ENCODE measurements around the gene CHST8.

GRCh38 chr19:33634361-33635091 lies 12.8 kb downstream of the CHST8 start:
- TF ChIP-seq CTCF (conservative IDR thresholded peaks at IDR 0.05; ENCODE audit: low read depth, low read length) (no peak), EZH2 (IDR thresholded peaks at IDR 0.05; ENCODE audit: borderline replicate concordance, low read depth, low read length, poor library complexity, severe bottlenecking) (no peak)

All from A673 (cell line).